GM12878 (cell line): ENCODE measurements around the gene SELENOS. TPM values are rescaled to one million over a fixed set of nuclear protein-coding genes. Genes with fewer than 3 reads are reported as not detected.

Experiments
- ATAC-seq: fragments of 200-7000 bp; cut with Tn5 transposase; 3 replicates; pipeline ENCODE4 v1.9.1; 2020; ENCODE audit warnings: mild to moderate bottlenecking, moderate library complexity
- BruUV-seq: library from RNA; stranded (reverse); fragments of 400-500 nt; replicated peaks from 2 replicates; lab custom pipeline; 2021; lab: Mats Ljungman, UMichigan
- CTCF ChIA-PET: fragments of 300-600 bp; sonication (Branson Sonifier 250); formaldehyde crosslinking; extraction: SDS; loops from one replicate; lab custom pipeline; 2021; ENCODE audit warnings: inconsistent platforms; lab: Yijun Ruan, JAX
- POLR2A ChIA-PET: fragments of 350-600 bp; formaldehyde crosslinking; extraction: SDS; loops from one replicate; lab custom pipeline; 2021; ENCODE audit warnings: inconsistent platforms; lab: Charles Lee
- RAD21 ChIA-PET: fragments of 300-600 bp; sonication (Branson Sonifier 250); formaldehyde crosslinking; loops from one replicate; lab custom pipeline; 2023; ENCODE audit warnings: antibody characterized with exemption; ENCODE audit not compliant: unreplicated experiment; lab: Charles Lee
- SMC1A ChIA-PET: fragments of 300-600 bp; sonication (Branson Sonifier 250); formaldehyde crosslinking; loops from one replicate; lab custom pipeline; 2023; ENCODE audit not compliant: unreplicated experiment, uncharacterized antibody; lab: Charles Lee
- DNase-seq: peaks from one replicate; pipeline ENCODE4 v3.0.0-alpha.2; 2011; ENCODE audit warnings: low read depth, low spot score
- FAIRE-seq: peaks from 3 replicates; lab custom pipeline; 2011; peaks lifted over from hg19 to GRCh38; lab: Jason Lieb, UNC
- H2AFZ ChIP-seq: 2 replicates; pipeline ENCODE4 v1.6.0; 2011; ENCODE audit warnings: low read depth, low read length, control low read depth; ENCODE audit not compliant: control insufficient read depth
- H3K27ac ChIP-seq: 2 replicates; pipeline ENCODE4 v1.5.1; 2011; ENCODE audit warnings: control low read depth; ENCODE audit not compliant: control insufficient read depth, insufficient read depth
- H3K27me3 ChIP-seq, 2 experiments: replicated peaks in 1 of 2; 2 replicates each; pipeline versions ENCODE4 v1.6.0 to v1.6.1; 2011; ENCODE audit warnings: low read length in 1 of 2; ENCODE audit not compliant: control insufficient read depth in 2 of 2, insufficient read depth in 2 of 2
- H3K36me3 ChIP-seq, 2 experiments: 2 replicates each; pipeline ENCODE4 v1.5.1; 2011; ENCODE audit warnings: low read length in 1 of 2; ENCODE audit not compliant: control insufficient read depth in 2 of 2, insufficient read depth in 2 of 2
- H3K4me1 ChIP-seq: 2 replicates; pipeline ENCODE4 v1.6.1; 2011; ENCODE audit warnings: mild to moderate bottlenecking, low read length, moderate library complexity, mixed read lengths; ENCODE audit not compliant: control insufficient read depth, insufficient read depth
- H3K4me2 ChIP-seq: 2 replicates; pipeline ENCODE4 v1.6.0; 2011; ENCODE audit warnings: control low read depth; ENCODE audit not compliant: control insufficient read depth, insufficient read depth
- H3K4me3 ChIP-seq: fragments of 200-600 bp; sonication (generic); 2 replicates; pipeline ENCODE4 v1.5.1; 2016
- H3K79me2 ChIP-seq: 2 replicates; pipeline ENCODE4 v1.6.0; 2011; ENCODE audit warnings: low read length; ENCODE audit not compliant: control insufficient read depth, insufficient read depth
- H3K9ac ChIP-seq: 2 replicates; pipeline ENCODE4 v1.8.0; 2011; ENCODE audit warnings: low read length, control low read depth, mixed read lengths; ENCODE audit not compliant: control insufficient read depth, insufficient read depth
- H3K9me3 ChIP-seq: replicated peaks from 3 replicates; pipeline ENCODE4 v1.5.1; 2011; ENCODE audit warnings: mild to moderate bottlenecking, low read length; ENCODE audit not compliant: control insufficient read depth, insufficient read depth
- H4K20me1 ChIP-seq: 2 replicates; pipeline ENCODE4 v1.6.0; 2011; ENCODE audit not compliant: control insufficient read depth, insufficient read depth
- CEBPB ChIP-seq, 2 experiments: fragments of 150-350 bp in 1 of 2; IDR thresholded peaks; 2 replicates each; pipeline ENCODE4 v1.6.1; 2012 to 2014; ENCODE audit warnings: low read depth in 2 of 2, low read length in 2 of 2, borderline replicate concordance in 1 of 2, inconsistent platforms in 1 of 2
- SMC3 ChIP-seq: IDR thresholded peaks from 2 replicates; pipeline ENCODE4 v1.6.1; 2011; ENCODE audit warnings: low read length, improper control_type of control experiment, borderline replicate concordance
- WGBS: methylation state at CpG from one replicate; pipeline ENCODE4 v1.1.6; 2016; ENCODE audit warnings: low lambda C conversion rate; ENCODE audit not compliant: insufficient replicate concordance, insufficient coverage; ENCODE audit errors: missing lambda C conversion rate; 5-methylcytosine and 5-hydroxymethylcytosine counted together
- in situ Hi-C: fragments of 300-500 bp; cut with MboI; formaldehyde crosslinking; loops from 9 replicates; pipeline ENCODE4 v1.14.3; 2018; ENCODE audit warnings: mixed read lengths
- intact Hi-C: fragments of 100-400 bp; cut with micrococcal nuclease; formaldehyde crosslinking; loops from one replicate; pipeline ENCODE4 v1.14.2; 2022; ENCODE audit not compliant: unreplicated experiment
- polyA plus RNA-seq, 11 experiments: library from polyadenylated mRNA; depleted of rRNA in 4 of 11; unstranded in 6 of 11; stranded (reverse) in 5 of 11; fragments of >200 nt; fragmentation: Nextera tagmentation in 4 of 11; fragmentation: Illumina TruSeq in 1 of 11; extraction: Ambion mirVana in 4 of 11; extraction: Trizol in 1 of 11; gene quantifications; 1 replicate in 1 of 11; 2 replicates in 10 of 11; pipeline versions ENCODE4 v1.2.1 to v1.2.3, GENCODE V29; 2011 to 2016; ENCODE audit warnings: inconsistent platforms in 2 of 11, missing spikeins in 2 of 11, low read depth in 1 of 11
- total RNA-seq, 4 experiments: library from RNA; depleted of rRNA in 3 of 4; stranded (reverse); fragments of >200 nt in 3 of 4; fragmentation: Illumina TruSeq in 1 of 4; extraction: Trizol in 1 of 4; gene quantifications; 2 replicates each; pipeline versions ENCODE4 v1.2.1 to v1.2.3, GENCODE V29; 2013 to 2021
- TF ChIP-seq, protein P1 (sequence below): fragments of 450-650 bp; IDR thresholded peaks from 2 replicates; pipeline ENCODE4 v1.6.1; 2016; ENCODE audit warnings: mild to moderate bottlenecking, moderate library complexity, borderline replicate concordance

Gene SELENOS
- total and polyA plus RNA-seq, 10 of the 15 experiments (the other 5 are each of a cell fraction or from before 2014, with no cell fraction given) = 25.8 to 90.1 (median 37.3) TPM

DNA sequence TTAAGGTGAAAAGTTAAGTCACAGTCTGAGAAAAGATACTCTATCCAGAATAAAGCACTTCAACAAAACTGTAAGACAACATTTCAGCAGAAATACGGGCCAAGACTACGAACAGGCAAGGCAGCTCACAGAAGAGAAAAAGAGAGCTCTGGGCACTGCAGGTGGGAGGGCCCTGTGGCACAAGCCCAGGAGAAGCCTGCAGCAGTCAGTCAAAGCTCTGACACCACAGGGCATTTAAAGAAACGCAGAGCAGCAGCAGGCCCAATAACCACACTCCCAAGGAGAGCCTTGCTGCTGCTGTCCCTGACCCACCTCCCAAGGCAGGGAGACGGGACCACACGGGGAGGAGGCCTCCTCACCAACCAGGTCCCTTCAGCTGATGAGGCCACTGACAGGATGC is 44.6 kb downstream of the SELENOS start:
- Histone ChIP-seq H3K9me3 (peaks cover 21% of the 10 kb centered on the region), H3K27ac (no peak overlapping the region), H3K27me3 (no peaks in the 10 kb centered on the region), H3K36me3 (peaks cover 10% of the 10 kb centered on the region in 2 experiments; a peak in 3 of 4 replicates), H4K20me1 (no peaks in the 10 kb centered on the region), H2AFZ (no peak overlapping the region), H3K4me1 (no peaks in the 10 kb centered on the region), H3K79me2 (peaks cover 52% of the 10 kb centered on the region), H3K9ac (no peak overlapping the region), H3K4me3 (no peak overlapping the region), H3K4me2 (no peak overlapping the region)
- ChIA-PET SMC1A (interaction anchor here (1.1 to 1.8 kb wide), 2 partner anchors 14 to 37 kb away, joined by 3 to 12 read pairs; no protein-coding TSS in a partner anchor), CTCF (interaction anchor here (0.9 to 1.5 kb wide), 4 partner anchors 10 to 143 kb away, joined by 3 to 5 read pairs (median 4); no protein-coding TSS in a partner anchor), POLR2A (interaction anchor here (0.8 kb wide), 1 partner anchor 15 kb away, joined by 3 read pairs; no protein-coding TSS in a partner anchor), RAD21 (interaction anchor here (1.6 kb wide), 1 partner anchor 19 kb away, joined by 3 read pairs; the partner anchor contains the start of gene CHSY1)
- BruUV-seq = no TSS peak
- TF ChIP-seq CEBPB (IDR thresholded peaks at IDR 0.05; ENCODE audit: borderline replicate concordance in 1 of 2, low read depth in 2 of 2, low read length in 2 of 2) = no peak
- TF ChIP-seq, protein P1, sequence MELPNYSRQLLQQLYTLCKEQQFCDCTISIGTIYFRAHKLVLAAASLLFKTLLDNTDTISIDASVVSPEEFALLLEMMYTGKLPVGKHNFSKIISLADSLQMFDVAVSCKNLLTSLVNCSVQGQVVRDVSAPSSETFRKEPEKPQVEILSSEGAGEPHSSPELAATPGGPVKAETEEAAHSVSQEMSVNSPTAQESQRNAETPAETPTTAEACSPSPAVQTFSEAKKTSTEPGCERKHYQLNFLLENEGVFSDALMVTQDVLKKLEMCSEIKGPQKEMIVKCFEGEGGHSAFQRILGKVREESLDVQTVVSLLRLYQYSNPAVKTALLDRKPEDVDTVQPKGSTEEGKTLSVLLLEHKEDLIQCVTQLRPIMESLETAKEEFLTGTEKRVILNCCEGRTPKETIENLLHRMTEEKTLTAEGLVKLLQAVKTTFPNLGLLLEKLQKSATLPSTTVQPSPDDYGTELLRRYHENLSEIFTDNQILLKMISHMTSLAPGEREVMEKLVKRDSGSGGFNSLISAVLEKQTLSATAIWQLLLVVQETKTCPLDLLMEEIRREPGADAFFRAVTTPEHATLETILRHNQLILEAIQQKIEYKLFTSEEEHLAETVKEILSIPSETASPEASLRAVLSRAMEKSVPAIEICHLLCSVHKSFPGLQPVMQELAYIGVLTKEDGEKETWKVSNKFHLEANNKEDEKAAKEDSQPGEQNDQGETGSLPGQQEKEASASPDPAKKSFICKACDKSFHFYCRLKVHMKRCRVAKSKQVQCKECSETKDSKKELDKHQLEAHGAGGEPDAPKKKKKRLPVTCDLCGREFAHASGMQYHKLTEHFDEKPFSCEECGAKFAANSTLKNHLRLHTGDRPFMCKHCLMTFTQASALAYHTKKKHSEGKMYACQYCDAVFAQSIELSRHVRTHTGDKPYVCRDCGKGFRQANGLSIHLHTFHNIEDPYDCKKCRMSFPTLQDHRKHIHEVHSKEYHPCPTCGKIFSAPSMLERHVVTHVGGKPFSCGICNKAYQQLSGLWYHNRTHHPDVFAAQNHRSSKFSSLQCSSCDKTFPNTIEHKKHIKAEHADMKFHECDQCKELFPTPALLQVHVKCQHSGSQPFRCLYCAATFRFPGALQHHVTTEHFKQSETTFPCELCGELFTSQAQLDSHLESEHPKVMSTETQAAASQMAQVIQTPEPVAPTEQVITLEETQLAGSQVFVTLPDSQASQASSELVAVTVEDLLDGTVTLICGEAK = no peak
- no peak for TF ChIP-seq SMC3
- intact Hi-C loops = no loop called here
- 92% methylated on average over 5 of the region's 5 CpGs for WGBS
- DNase-seq (no peak), FAIRE-seq (no peak), ATAC-seq (no peak)
- in situ Hi-C loops = no loop called here
